Neural crest cell (in vitro differentiated cells): ENCODE data around the gene RAP1GAP2. TPM values are rescaled to one million over a fixed set of nuclear protein-coding genes. Genes with fewer than 3 reads are reported as not detected.

ENCODE experiments used
- DNase-seq: peaks from one replicate; pipeline ENCODE4 v3.0.0; 2021; ENCODE audit warnings: low read depth, mixed read lengths, low spot score
- H3K27ac Mint-ChIP-seq: one replicate; pipeline ENCODE4 v1.8.0; 2021; ENCODE audit warnings: mild to moderate bottlenecking, mixed read lengths; ENCODE audit not compliant: unreplicated experiment
- H3K27me3 Mint-ChIP-seq: 2 replicates; pipeline ENCODE4 v1.8.0; 2021; ENCODE audit warnings: low read depth, mild to moderate bottlenecking, mixed read lengths
- H3K36me3 Mint-ChIP-seq: 2 replicates; pipeline ENCODE4 v1.8.0; 2021; ENCODE audit warnings: low read depth, mild to moderate bottlenecking, mixed read lengths
- H3K4me1 Mint-ChIP-seq: 2 replicates; pipeline ENCODE4 v1.8.0; 2021; ENCODE audit warnings: mixed read lengths
- H3K4me3 Mint-ChIP-seq: one replicate; pipeline ENCODE4 v1.8.0; 2021; ENCODE audit warnings: mild to moderate bottlenecking, mixed read lengths
- H3K9me3 Mint-ChIP-seq: 2 replicates; pipeline ENCODE4 v1.8.0; 2021; ENCODE audit warnings: mixed read lengths
- CTCF ChIP-seq: fragments of 200-600 bp; sonication (generic); conservative IDR thresholded peaks from 2 replicates; pipeline ENCODE4 v1.5.0; 2021; ENCODE audit warnings: antibody characterized with exemption, mild to moderate bottlenecking
- total RNA-seq: library from RNA; stranded (reverse); gene quantifications from 2 replicates; pipeline ENCODE4 v1.2.1, GENCODE V29; 2021

The RAP1GAP2 gene
- total RNA-seq, 1 donor from 2014 or later, result 1.0 TPM

GRCh38 chr17:2954898-2955445, 158.7 kb downstream of the RAP1GAP2 start:
- TF ChIP-seq CTCF, result no peak
- Mint-ChIP-seq H3K27ac (no peak overlapping the region), H3K9me3 (no peaks in the 10 kb centered on the region), H3K36me3 (no peaks in the 10 kb centered on the region), H3K4me3 (no peak overlapping the region), H3K4me1 (peaks cover 20% of the 10 kb centered on the region), H3K27me3 (peaks cover 49% of the 10 kb centered on the region)
- DNase-seq, result no peak

- Mint-ChIP-seq H3K4me1 (peaks cover 28% of the 10 kb centered on the region), H3K27ac (no peak overlapping the region), H3K4me3 (no peak overlapping the region), H3K27me3 (peaks cover 58% of the 10 kb centered on the region), H3K9me3 (no peaks in the 10 kb centered on the region), H3K36me3 (no peaks in the 10 kb centered on the region)
- no peak for TF ChIP-seq CTCF
- DNase-seq, result no peak
Measured at GRCh38 chr17:2955931-2956582, 159.8 kb downstream of the RAP1GAP2 start.

- DNase-seq, result no peak
Measured at GRCh38 chr17:2957631-2958286, 161.5 kb downstream of the RAP1GAP2 start.

GRCh38 chr17:2958706-2959222, 162.5 kb downstream of the RAP1GAP2 start:
- Mint-ChIP-seq H3K27ac (no peak overlapping the region), H3K9me3 (no peaks in the 10 kb centered on the region), H3K4me1 (peaks cover 25% of the 10 kb centered on the region), H3K4me3 (no peak overlapping the region), H3K36me3 (no peaks in the 10 kb centered on the region), H3K27me3 (peaks cover 68% of the 10 kb centered on the region)
- TF ChIP-seq CTCF, result no peak
- DNase-seq, result no peak

More at GRCh38 chr17:2957631-2958286, 161.5 kb downstream of the RAP1GAP2 start:
- TF ChIP-seq CTCF, result no peak
- Mint-ChIP-seq H3K4me3 (no peak overlapping the region), H3K27ac (no peak overlapping the region), H3K9me3 (no peaks in the 10 kb centered on the region), H3K4me1 (peaks cover 25% of the 10 kb centered on the region), H3K36me3 (no peaks in the 10 kb centered on the region), H3K27me3 (peaks cover 63% of the 10 kb centered on the region)

- no peaks in the 10 kb centered on the region for H3K9me3 Mint-ChIP-seq
- peaks cover 71% of the 10 kb centered on the region for H3K27me3 Mint-ChIP-seq
- no peak overlapping the region for H3K4me3 Mint-ChIP-seq
- H3K27ac Mint-ChIP-seq, result no peak overlapping the region
- TF ChIP-seq CTCF, result no peak
- no peaks in the 10 kb centered on the region for H3K36me3 Mint-ChIP-seq
- DNase-seq, result no peak
- H3K4me1 Mint-ChIP-seq, result peaks cover 25% of the 10 kb centered on the region
Measured at GRCh38 chr17:2959371-2960130, 163.3 kb downstream of the RAP1GAP2 start.
